Loucy (cell line): ENCODE measurements around the gene PODN.

ENCODE experiments used
- EZH2phosphoT487 ChIP-seq: fragments of 200-600 bp; IDR thresholded peaks from 2 replicates; pipeline ENCODE4 v1.6.1; 2018; ENCODE audit warnings: antibody characterized with exemption, mild to moderate bottlenecking, moderate library complexity, borderline replicate concordance
- TF ChIP-seq, protein P1 (sequence below): fragments of 200-600 bp; sonication (generic); conservative IDR thresholded peaks from 2 replicates; pipeline ENCODE4 v1.5.1; 2014; ENCODE audit warnings: mild to moderate bottlenecking, antibody characterized with exemption, low read length

DNA sequence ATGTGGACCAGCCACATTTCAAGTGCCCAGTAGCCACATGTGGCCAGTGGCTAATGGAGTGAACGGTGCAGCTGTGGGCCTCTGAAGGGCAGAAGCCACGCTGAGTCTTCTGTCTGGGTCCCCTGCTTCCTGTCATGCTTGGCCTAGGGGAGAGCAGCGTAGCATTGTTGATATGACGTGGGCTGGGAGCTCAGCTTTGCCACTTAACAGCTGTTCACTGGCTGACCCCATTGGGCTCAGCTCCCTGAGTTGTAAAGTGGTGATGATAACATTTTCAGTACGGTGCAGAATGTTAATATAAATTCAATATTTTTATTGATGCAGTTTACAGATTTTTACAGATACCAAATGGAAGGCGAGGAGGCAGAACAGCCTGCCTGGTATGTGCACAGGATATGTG is 4.5 kb downstream of the PODN start:
- TF ChIP-seq, protein P1, sequence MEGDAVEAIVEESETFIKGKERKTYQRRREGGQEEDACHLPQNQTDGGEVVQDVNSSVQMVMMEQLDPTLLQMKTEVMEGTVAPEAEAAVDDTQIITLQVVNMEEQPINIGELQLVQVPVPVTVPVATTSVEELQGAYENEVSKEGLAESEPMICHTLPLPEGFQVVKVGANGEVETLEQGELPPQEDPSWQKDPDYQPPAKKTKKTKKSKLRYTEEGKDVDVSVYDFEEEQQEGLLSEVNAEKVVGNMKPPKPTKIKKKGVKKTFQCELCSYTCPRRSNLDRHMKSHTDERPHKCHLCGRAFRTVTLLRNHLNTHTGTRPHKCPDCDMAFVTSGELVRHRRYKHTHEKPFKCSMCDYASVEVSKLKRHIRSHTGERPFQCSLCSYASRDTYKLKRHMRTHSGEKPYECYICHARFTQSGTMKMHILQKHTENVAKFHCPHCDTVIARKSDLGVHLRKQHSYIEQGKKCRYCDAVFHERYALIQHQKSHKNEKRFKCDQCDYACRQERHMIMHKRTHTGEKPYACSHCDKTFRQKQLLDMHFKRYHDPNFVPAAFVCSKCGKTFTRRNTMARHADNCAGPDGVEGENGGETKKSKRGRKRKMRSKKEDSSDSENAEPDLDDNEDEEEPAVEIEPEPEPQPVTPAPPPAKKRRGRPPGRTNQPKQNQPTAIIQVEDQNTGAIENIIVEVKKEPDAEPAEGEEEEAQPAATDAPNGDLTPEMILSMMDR = no peak
- TF ChIP-seq EZH2phosphoT487 = no peak
